Inflammatory macrophage treated with lipopolysaccharide for 1 hour (primary cell): Measurements from ENCODE around the gene ORAI3.

Experiments used
- DNase-seq, 2 donors: peaks; one replicate each; pipeline ENCODE4 v3.0.0-alpha.2; 2020 to 2022

Gene ORAI3

DNA sequence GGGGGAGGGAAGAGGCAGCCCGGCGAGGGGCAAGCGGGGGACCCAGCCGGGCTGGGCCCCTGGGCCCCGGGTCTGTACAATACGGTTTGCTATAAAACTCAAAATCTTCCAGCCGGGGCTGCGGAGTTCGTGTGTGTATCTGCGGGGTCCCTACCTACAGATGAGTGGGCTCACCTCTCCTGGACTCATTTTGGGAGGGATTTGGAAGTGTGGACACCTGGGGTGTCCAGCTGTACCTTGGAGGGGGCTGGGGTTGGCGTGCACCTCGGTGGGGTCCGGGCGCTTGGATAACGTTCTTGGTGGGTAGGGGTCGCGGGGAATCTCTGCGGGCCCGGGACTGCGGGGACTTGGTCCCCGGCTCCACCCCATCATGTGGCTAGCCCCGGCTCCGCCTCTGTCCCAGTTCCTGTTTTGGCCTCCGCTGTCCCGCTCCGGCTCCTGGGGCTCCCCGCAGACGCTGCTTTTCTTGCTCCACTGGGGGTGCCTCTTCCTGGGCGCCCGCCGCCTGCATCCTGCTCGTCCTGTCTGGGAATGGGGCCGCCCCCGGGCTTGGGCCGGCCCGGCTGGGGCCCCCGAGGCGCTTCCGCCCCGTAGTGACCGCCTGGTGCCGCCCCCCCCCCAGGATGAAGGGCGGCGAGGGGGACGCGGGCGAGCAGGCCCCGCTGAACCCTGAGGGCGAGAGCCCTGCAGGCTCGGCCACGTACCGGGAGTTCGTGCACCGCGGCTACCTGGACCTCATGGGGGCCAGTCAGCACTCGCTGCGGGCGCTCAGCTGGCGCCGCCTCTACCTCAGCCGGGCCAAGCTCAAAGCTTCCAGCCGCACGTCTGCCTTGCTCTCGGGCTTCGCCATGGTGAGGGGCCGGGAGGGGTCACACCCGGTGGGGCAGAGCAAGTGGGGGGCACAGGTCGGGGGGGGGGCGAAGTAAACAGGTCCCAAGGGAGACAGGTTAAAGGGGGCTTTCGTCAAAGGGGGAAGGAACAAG, at the start of gene ORAI3:
Gene ORAI3 (plus strand): TSS at position 402 of the 983 bp plus-strand sequence. CDS start 222 bp downstream, at position 624.
- DNase-seq, result peak; percentile 73 to 85

DNA sequence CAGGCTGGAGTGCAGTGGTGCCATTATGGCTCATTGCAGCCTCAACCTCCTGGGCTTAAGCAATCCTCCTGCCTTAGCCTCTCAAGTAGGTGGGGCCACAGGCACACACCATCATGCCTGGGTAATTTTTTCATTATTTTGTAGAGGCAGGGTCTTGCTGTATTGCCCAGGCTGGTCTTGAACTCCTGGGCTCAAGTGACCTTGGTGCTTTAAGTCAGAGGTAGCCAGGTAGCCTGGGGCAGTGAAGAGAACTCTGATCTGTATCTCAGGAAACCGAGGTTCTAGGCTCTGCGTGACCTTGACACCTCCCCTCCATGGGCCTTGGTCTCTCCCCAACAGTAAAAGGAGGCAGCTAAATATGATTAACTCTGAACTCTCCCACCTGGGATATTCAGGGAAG, 49.1 kb upstream of the ORAI3 start:
- DNase-seq, result no peak

DNA sequence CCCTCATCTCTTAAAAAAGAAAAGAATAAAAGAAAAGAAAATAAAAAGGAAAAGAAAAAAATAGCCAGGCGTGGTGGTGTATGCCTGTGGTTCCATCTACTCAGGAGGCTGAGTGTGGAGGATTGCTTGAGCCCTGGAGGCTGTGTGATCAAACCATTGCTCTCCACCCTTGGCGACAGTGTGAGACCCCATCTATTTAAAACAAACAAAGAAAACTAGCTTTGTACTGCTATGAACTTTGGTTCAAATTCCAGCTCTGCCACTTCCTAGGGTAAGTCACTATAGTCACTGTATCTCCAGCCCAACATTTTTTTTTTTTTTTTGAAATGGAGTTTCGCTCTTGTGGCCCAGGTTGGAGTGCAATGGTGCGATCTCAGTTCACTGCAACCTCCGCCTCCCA, 48.3 kb upstream of the ORAI3 start:
- DNase-seq, result no peak

DNA sequence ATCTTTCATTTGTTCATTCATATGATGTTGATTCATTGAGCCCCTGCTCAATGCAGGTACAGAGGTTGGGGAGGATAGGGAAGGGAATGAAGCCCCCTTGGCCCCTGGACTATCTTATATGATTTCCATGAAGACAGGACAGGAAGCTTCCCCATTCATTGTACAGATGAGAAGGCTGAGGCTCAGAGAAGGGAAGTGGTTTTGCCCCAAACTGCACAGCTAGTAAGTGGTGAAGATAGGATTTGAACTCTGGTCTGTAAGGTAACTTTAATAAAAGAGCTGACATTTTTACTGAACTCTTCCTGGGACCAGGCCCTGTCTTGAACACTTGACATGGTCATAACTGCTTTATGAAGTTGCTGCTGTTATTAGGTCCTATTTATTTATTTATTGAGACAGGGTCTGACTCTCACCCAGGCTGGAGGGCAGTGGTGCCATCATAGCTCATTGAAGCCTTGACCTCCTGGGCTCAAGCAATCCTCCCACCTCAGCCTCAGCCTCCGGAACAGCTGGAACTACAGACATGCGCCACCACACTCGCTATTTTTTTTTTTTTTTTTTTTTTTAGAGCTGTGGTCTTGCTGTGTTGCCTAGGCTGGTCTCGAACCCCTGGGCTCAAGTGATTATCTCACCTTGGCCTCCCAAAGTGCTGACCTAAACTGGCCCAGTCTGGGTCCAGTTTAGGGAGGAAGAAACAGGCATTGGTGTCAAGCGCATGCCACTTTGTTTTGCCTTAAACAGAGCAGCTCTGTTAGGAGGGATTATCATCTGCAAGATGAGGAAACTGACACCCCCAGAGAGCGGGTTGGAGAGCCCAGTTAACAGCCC, 47.5 kb upstream of the ORAI3 start:
- DNase-seq, result no peak

DNA sequence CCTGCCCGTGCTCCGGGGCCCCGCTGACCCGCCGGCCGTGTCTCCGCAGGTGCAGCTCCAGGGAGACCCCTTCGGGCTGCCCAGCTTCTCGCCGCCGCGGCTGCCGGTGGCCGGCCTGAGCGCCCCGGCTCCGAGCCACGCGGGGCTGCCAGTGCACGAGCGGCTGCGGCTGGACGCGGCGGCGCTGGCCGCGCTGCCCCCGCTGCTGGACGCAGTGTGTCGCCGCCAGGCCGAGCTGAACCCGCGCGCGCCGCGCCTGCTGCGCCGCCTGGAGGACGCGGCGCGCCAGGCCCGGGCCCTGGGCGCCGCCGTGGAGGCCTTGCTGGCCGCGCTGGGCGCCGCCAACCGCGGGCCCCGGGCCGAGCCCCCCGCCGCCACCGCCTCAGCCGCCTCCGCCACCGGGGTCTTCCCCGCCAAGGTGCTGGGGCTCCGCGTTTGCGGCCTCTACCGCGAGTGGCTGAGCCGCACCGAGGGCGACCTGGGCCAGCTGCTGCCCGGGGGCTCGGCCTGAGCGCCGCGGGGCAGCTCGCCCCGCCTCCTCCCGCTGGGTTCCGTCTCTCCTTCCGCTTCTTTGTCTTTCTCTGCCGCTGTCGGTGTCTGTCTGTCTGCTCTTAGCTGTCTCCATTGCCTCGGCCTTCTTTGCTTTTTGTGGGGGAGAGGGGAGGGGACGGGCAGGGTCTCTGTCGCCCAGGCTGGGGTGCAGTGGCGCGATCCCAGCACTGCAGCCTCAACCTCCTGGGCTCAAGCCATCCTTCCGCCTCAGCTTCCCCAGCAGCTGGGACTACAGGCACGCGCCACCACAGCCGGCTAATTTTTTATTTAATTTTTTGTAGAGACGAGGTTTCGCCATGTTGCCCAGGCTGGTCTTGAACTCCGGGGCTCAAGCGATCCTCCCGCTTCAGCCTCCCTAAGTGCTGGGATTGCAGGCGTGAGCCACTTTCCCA, 46.6 kb upstream of the ORAI3 start:
- DNase-seq, result peak; percentile 58 to 65

DNA sequence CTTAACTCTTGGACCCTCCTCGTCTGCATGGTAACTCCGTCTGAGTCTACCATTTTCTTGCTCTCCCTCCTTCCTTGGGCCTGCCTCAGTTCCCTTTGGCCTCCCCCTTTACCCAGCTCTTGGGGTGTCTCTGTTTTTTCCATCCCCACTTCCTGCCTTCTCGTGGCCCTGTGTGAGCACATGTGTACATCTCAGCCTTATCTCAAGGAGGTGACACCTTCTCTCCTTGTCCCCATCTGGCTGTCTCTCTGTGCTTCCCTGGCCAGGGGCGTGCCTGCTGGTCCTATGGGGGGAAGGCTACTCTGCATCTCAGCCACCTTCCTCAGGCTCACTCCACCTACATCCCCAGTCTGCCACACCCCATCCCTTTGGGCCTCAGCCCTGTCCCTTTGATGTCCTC, 45.9 kb upstream of the ORAI3 start:
- no peak for DNase-seq

DNA sequence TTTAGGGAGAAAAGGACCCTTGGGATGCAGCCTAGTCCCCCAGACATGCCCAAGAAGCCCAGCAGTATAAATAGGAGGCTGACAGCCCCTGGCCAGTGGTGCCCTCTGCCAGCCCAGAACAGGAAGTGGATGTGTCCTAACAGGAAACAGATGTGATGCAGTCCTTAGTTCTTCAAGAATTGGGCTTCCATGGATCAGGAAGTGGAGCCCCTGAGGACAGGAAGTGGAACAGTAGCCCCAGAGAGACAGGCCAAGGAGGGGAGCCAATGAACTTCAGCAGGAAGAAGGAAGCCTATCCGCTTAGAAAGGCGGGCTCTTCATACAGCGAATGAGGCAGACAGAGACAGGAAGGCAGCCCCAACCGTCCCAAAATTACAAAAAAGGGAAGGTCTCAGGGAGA, 45.3 kb upstream of the ORAI3 start:
- peak; percentile 73 to 78 for DNase-seq

DNA sequence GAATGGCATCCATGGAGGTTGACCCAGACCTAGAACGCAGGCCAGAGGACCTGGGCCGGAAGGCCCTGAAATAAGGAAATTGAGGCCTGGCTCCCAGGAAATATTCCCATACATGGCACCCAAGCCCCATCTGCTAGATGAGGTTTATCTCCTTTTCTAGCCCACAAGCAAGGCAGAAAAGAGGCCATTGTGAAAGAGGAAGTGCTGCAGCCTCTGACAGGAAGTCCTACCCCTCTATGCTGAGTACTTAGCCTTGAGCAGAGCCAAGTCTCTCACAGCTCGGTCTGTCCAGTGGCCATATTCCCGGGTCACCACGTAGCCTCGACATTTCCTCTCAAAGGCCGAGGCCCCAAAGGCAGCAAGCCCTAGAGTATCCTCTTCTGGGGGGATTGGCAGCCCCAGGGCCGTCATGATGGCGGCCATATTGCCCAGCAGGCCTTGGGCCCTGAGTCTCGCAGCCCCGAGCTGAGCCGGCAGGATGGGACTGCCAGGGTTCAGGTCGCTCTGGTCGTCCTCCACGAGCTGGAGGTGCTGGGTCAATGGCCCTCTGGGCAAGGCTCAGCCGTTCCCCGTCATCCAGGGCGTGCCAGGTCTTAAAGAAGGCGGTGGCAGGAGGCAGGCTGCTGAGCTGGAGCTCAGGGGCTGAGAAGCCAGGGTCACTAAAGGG, 44.6 kb upstream of the ORAI3 start:
- DNase-seq, result peak in 1 of 2 donors; percentile 22

DNA sequence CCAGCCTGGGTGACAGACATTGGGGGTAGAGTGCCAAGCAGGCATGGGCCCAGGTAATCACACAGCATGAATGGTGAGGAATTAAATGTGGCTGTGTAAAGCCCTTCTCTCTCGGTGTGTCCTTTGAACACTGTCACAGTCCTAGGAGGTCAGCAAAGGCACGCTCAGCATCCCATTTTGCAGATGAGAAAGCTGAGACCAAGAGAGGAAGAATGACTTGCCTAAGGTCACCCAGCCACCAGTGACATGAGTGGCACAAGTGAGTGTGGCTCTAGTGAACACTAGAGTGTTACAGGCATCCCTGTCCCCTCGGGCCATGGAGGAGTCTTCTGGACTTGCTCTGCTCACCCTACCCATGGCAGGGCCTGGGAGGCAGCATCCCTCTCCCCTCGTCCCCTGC, 41.8 kb upstream of the ORAI3 start:
- DNase-seq, result no peak

DNA sequence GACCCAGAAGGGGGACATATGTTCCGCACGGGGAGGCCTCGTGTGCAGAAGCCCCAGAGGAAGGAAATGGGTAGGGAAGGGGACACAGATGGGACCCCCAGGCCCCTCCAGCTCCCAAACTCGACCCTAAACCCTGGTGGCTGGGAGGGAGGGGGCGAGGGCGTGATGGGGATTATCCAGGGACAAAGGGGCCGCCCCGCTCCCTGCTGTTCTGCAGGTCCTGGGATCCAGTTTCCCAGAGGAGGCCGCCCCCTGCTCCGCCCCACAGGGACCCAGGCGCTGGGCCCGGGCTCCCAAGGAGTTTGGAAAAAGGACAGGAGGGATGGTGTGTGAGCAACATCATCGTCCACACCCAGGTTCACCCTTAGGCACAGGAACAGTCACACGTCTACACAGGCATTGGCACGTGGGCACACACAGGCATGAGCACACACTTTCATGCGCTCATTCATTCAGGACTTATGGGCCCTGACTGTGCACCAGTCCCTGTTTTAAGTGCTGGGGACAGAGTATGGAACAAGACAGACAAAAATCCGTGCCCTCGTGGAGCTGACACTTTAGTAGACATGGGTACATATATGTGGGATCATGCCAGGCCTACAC, 38.3 kb upstream of the ORAI3 start:
- no peak for DNase-seq

DNA sequence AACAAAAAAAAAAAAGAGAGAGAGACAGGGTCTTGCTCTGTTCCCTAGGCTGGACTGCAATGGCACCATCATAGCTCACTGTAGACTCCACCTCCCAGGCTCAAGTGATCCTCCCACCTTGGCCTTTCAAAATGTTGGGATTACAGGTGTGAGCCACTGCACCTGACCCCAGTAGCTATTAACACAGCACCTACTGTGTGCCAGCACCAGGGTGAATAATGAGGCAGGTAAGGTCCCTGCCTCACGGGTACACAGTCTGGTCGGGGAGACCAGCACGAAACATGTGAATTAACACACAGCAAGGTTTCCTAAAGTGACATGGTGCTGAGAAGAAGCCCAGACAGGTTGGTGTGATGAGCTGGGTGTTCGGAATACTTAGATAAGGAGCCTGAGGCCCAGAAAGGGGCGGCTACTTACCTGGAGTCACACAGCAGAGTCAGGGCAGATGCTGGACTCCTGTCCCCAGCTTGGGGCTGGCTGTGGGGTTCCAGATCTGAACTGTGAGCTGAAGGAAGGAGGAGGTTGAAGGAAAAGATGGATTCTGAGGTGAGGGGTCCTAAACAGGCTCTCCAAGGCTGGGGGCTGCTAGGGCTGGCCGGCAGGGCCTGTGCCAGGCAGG, 36.0 kb upstream of the ORAI3 start:
- DNase-seq, result no peak

DNA sequence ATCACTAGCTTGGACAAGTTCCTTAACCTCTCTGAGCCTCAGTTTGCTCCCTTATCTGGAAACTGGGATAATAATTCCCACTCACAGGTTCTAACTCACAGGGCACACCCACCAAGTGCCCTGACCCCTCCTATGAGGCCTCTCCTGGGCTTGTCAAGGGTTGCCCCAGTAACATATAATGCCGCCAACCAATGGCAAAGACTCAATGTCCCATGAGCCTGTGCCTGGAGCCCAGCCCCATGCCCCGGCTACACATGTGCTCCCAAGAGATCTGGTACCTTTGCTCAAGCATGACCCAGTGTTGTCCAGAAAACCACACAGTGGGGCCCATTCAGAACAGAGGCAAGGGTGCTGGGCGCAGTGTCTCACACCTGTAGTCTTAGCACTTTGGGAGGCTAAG, 34.0 kb upstream of the ORAI3 start:
- DNase-seq, result no peak

DNA sequence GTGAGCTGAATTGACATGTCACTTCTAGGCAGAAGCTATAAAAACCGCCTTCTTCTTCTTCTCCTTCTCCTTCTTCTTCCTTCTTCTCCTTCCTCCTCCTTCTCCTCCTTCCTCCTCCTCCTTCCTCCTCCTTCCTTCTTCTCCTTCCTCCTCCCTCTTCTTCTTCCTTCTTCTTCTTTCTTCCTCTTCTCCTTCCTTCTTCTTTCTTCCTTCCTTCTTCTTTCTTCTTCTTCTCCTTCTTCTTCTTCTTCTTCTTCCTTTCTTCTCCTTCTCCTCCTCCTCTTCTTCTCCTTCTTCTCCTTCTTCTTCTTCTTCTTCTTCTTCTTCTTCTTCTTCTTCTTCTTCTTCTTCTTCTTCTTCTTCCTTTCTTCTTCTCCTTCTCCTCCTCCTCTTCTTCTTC, 30.3 kb upstream of the ORAI3 start:
- no peak for DNase-seq

DNA sequence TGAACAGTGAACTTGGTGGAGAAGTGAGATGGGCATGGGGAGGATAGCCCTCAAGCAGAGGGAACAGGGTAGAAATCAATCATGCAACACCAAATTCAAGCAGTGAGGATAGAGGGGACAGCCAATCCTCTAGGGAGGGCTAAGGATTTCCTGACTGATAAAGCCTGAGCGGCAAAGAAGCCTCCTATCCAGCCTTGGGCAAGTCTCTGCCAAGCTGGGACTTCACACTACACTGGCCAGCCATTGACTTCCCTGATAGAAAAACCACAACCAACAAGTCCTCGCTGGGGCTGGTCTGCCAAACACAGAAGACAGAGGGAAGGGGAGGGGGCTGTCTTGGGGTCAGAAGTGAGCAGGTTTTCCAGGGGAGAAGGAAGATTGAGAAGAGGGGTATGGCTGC, 28.0 kb upstream of the ORAI3 start:
- no peak for DNase-seq

DNA sequence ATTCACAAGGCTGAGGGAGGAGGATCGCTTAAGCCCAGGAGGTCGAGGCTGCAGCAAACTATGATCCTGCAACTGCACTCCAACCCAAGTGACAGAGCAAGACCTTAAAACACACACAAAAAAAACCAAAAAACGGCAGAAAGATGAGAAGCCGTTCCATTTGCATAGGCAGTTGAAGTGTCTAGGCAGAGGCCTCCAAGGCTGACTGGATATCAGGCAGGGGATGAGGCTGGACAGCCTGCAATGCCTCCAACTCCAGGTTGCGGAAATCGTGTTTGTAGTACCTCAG, 27.5 kb upstream of the ORAI3 start:
- DNase-seq, result no peak

DNA sequence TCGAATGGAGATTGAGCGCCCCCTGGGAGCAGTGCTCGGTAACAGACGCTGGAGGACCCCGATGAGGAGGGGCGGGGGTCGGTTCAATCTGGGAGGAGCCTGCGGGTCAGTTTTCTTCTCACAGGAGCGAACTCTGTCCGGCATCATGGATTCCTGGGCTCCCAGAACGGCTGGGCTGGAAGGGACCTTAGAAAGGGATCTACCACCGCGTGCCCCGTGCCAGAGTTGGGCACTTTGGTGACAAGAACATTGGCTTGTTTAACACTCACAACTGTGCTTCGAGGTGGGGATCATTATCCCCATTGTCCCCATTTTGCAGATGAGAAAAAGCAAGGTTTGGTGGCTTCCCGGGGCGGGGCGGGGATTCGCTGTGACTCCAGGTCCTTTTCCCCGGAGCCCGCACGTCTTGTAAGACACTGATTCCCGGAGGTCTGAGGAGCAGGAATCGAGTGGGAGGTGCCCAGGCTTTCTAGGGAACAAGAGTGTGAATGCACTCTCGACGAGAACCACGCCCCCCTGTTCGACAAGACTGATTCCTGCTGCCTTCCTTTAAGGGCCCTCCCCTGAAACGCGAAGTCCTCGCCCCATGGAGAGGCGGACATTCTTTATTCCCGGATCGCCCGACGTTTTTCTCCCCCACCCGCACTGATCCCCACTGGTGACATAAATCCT, 27.0 kb upstream of the ORAI3 start:
- DNase-seq, result peak; percentile 55 to 88

DNA sequence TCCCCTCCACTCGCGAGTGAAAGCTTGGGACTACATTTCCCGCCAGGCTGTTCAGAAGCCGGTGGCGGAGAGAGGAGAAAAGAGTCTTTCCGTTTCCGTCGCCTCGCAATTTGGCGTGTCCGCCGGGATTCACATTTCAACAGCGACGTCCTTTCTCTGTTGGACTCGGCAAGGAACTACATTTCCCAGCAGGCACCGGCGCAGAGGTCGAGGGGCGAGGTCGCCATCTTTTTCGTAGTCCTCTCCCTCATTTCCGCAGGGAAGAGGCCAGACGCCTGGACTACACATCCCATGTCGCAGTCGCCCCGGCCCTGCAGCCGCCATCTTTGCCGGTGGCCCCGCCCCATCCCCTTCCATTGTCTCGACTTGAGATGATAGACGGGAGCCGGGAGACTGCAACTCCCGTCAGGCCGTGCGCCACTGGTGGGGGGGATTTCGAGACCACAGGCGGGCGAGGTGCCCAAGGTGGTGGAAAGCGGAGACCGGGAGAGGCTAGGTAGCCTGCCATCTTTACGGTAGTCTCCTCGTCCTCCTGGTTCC, 26.4 kb upstream of the ORAI3 start:
- peak; percentile 99 for DNase-seq

DNA sequence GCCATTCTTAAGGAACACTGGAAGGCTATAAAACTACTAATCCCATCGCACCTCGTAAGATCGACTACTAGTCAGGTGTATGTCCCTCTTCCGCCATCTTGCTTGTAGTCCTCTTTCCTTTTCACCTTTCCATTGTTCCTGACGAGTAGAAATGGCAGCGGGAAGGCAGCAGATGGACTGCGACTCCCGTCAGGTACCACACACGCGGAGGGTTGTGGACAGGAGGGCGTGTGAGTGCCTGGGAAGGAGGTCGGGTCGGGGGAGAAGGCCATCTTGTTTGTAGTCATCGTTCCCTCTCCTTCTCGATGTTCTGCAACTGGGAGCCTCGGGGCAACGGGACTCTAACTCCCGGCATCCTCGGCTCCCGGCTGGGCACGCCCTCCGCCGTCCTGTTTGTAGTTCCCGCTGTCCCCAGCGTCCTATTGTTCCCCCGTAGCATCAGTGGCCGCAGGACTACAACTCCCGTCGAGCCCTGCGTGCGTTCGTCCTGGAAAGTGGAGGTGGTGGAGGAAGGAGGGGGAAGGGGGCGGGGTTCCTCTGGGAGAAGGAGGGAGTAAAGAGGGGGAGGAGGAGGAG, 25.8 kb upstream of the ORAI3 start:
- peak; percentile 98 to 99 for DNase-seq

DNA sequence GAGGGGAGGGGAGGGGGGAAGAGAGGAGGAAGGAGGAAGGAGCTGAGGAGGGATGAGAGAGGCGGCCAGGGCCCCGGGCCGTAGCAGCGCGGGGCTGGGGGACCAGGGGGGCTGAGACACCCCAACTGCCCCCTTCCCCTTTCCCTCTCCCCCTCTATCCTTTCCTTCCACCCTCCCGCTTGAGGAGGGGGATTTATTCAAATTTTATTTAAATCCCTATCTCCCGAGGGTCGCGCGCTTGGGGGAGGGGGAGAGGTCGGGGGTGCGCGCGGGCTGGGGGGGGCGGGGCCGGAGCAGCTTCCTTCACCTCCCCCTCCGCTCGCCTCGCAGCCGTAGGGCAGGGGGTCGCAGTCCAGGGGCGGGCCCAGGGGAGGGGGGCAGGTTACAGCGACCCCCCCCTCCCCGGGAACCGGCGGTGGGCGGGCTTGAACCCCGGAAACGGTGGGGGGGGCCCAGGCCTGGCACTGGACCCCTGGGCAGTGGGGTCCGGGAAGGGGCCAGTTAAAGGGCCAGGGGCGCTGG, 25.3 kb upstream of the ORAI3 start, which contains the start of gene FBXL19:
Gene FBXL19 (plus strand): TSS at position 19 of the 522 bp plus-strand sequence. CDS start 2,183 bp downstream, outside the sequence.
- DNase-seq, result no peak
